H54 (cell line): ENCODE results near the gene TOLLIP.
"Not testable (repeated sequence)": the region's sequence is repeated elsewhere in the genome, so short reads cannot be mapped to it uniquely, and the experiment has no call there.

Source experiments
- DNase-seq: peaks from one replicate; pipeline ENCODE4 v3.0.0; 2011; ENCODE audit warnings: low spot score, mixed read lengths; ENCODE audit not compliant: insufficient read length
- FAIRE-seq: peaks from 3 replicates; lab custom pipeline; 2011; peaks lifted over from hg19 to GRCh38; lab: Jason Lieb, UNC
- POLR2A ChIP-seq: IDR thresholded peaks from 2 replicates; pipeline ENCODE4 v1.6.1; 2011; ENCODE audit warnings: low read depth, mild to moderate bottlenecking, low read length

Gene TOLLIP

GRCh38 chr11:1271927-1272326 lies 37.5 kb downstream of the TOLLIP start:
- no peak for TF ChIP-seq POLR2A
- no peak for DNase-seq
- no peak for FAIRE-seq

- no peak for TF ChIP-seq POLR2A
- DNase-seq (no peak), FAIRE-seq (no peak)
These were observed 38.0 kb downstream of the TOLLIP start for GRCh38 chr11:1271406-1271805.

GRCh38 chr11:1271002-1271401 lies 38.4 kb downstream of the TOLLIP start:
- DNase-seq, result no peak
- FAIRE-seq, result no peak
- TF ChIP-seq POLR2A, result no peak

GRCh38 chr11:1270476-1270875 lies 39.0 kb downstream of the TOLLIP start:
- no peak for DNase-seq
- no peak for TF ChIP-seq POLR2A
- no peak for FAIRE-seq

- no peak for DNase-seq
- no peak for TF ChIP-seq POLR2A
- FAIRE-seq, result no peak
These were observed 39.5 kb downstream of the TOLLIP start for GRCh38 chr11:1269957-1270356.

- no peak for DNase-seq
- no peak for TF ChIP-seq POLR2A
- FAIRE-seq, result no peak
These were observed 41.9 kb downstream of the TOLLIP start for GRCh38 chr11:1267441-1268100.

- DNase-seq, result not testable (repeated sequence)
These were observed 42.5 kb downstream of the TOLLIP start for GRCh38 chr11:1266976-1267375.

GRCh38 chr11:1265480-1265879 lies 44.0 kb downstream of the TOLLIP start:
- DNase-seq, FAIRE-seq: not testable (repeated sequence)

More at GRCh38 chr11:1266976-1267375, 42.5 kb downstream of the TOLLIP start:
- not testable (repeated sequence) for FAIRE-seq

GRCh38 chr11:1264444-1264843 lies 45.0 kb downstream of the TOLLIP start:
- DNase-seq, result peak; percentile 51

GRCh38 chr11:1263010-1263409 lies 46.4 kb downstream of the TOLLIP start:
- DNase-seq, result no peak
- no peak for TF ChIP-seq POLR2A
- FAIRE-seq, result no peak

More at GRCh38 chr11:1264444-1264843, 45.0 kb downstream of the TOLLIP start:
- not testable (repeated sequence) for FAIRE-seq

- no peak for FAIRE-seq
- DNase-seq, result peak; percentile 72
- TF ChIP-seq POLR2A, result peak; percentile 58
These were observed 47.0 kb downstream of the TOLLIP start for GRCh38 chr11:1262172-1263006.

GRCh38 chr11:1261241-1262071 lies 48.0 kb downstream of the TOLLIP start:
- no peak for TF ChIP-seq POLR2A
- DNase-seq (no peak), FAIRE-seq (no peak)

GRCh38 chr11:1260620-1261019 lies 48.8 kb downstream of the TOLLIP start:
- DNase-seq (no peak), FAIRE-seq (no peak)
- no peak for TF ChIP-seq POLR2A

GRCh38 chr11:1260023-1260501 lies 49.4 kb downstream of the TOLLIP start:
- no peak for TF ChIP-seq POLR2A
- FAIRE-seq, result no peak
- DNase-seq, result peak; percentile 67
